Fibroblast of lung (primary cell): ENCODE measurements around the gene LCLAT1. TPM values are rescaled to one million over a fixed set of nuclear protein-coding genes. Genes with fewer than 3 reads are reported as not detected.

Source experiments
- DNase-seq, 2 donors: peaks; one replicate each; pipeline versions ENCODE4 v3.0.0 to v3.0.0-alpha.2; 2010; ENCODE audit warnings: low read depth in 2 of 2
- H2AFZ ChIP-seq: 2 replicates; pipeline ENCODE4 v1.5.1; 2012; ENCODE audit warnings: low read length, control low read depth, inconsistent platforms
- H3K27ac ChIP-seq: 2 replicates; pipeline ENCODE4 v1.5.1; 2011; ENCODE audit warnings: low read length, control low read depth; ENCODE audit not compliant: insufficient read depth
- H3K27me3 ChIP-seq: 2 replicates; pipeline ENCODE4 v1.5.1; 2011; ENCODE audit warnings: mild to moderate bottlenecking, low read length; ENCODE audit not compliant: control insufficient read depth, insufficient read depth
- H3K36me3 ChIP-seq: 2 replicates; pipeline ENCODE4 v1.5.1; 2011; ENCODE audit warnings: low read length; ENCODE audit not compliant: control insufficient read depth, insufficient read depth
- H3K4me1 ChIP-seq: 2 replicates; pipeline ENCODE4 v1.5.1; 2011; ENCODE audit warnings: low read length; ENCODE audit not compliant: control insufficient read depth, insufficient read depth; ENCODE audit errors: extremely low read depth
- H3K4me2 ChIP-seq: 2 replicates; pipeline ENCODE4 v1.5.1; 2011; ENCODE audit warnings: low read length, control low read depth; ENCODE audit not compliant: insufficient read depth; ENCODE audit errors: extremely low read depth
- H3K4me3 ChIP-seq, 4 experiments: fragments of 200-600 bp in 1 of 4; sonication (generic) in 1 of 4; replicated peaks in 1 of 4; 2 replicates each; pipeline ENCODE4 v1.5.1; 2011 to 2016; ENCODE audit warnings: low read length in 4 of 4, low read depth in 3 of 4, mild to moderate bottlenecking in 3 of 4, control low read depth in 2 of 4, inconsistent platforms in 1 of 4, mixed read lengths in 1 of 4; ENCODE audit not compliant: insufficient read depth in 1 of 4; ENCODE audit errors: control extremely low read depth in 1 of 4
- H3K79me2 ChIP-seq: 2 replicates; pipeline ENCODE4 v1.5.1; 2012; ENCODE audit warnings: mild to moderate bottlenecking, low read length, inconsistent platforms; ENCODE audit not compliant: control insufficient read depth, insufficient read depth
- H3K9ac ChIP-seq: 2 replicates; pipeline ENCODE4 v1.5.1; 2011; ENCODE audit warnings: mild to moderate bottlenecking, low read length, control low read depth; ENCODE audit not compliant: insufficient read depth
- H3K9me3 ChIP-seq: 2 replicates; pipeline ENCODE4 v1.5.1; 2012; ENCODE audit warnings: low read depth, low read length; ENCODE audit not compliant: control insufficient read depth, insufficient read depth
- H4K20me1 ChIP-seq: 2 replicates; pipeline ENCODE4 v1.5.1; 2011; ENCODE audit warnings: low read length; ENCODE audit not compliant: control insufficient read depth, insufficient read depth; ENCODE audit errors: extremely low read depth
- EZH2 ChIP-seq: IDR thresholded peaks from 2 replicates; pipeline ENCODE4 v1.5.1; 2012; ENCODE audit warnings: low read length, control low read depth, mild to moderate bottlenecking; ENCODE audit errors: missing control alignments
- polyA plus RNA-seq, 2 donors: library from polyadenylated mRNA; depleted of rRNA in 1 of 2; stranded (reverse) in 1 of 2; unstranded in 1 of 2; fragments of >200 nt; gene quantifications; 2 replicates each; pipeline ENCODE4 v1.2.1, GENCODE V29; 2011 to 2012; ENCODE audit warnings: missing spikeins in 1 of 2
- total RNA-seq: library from RNA; depleted of rRNA; stranded (reverse); fragments of >200 nt; gene quantifications from 2 replicates; pipeline ENCODE4 v1.2.1, GENCODE V29; 2014
- TF ChIP-seq, protein P1 (sequence below), 2 donors: IDR thresholded peaks in 1 of 2; conservative IDR thresholded peaks in 1 of 2; 1 replicate in 1 of 2; 2 replicates in 1 of 2; pipeline ENCODE4 v1.5.1; 2011 to 2012; ENCODE audit warnings: low read length in 2 of 2, control low read depth in 1 of 2, inconsistent platforms in 1 of 2, low read depth in 1 of 2, mild to moderate bottlenecking in 1 of 2

Gene LCLAT1
- total and polyA plus RNA-seq, 2 donors (not counting 1 experiment from before 2014, with no cell fraction given) = 43.3 to 45.9 TPM

DNA sequence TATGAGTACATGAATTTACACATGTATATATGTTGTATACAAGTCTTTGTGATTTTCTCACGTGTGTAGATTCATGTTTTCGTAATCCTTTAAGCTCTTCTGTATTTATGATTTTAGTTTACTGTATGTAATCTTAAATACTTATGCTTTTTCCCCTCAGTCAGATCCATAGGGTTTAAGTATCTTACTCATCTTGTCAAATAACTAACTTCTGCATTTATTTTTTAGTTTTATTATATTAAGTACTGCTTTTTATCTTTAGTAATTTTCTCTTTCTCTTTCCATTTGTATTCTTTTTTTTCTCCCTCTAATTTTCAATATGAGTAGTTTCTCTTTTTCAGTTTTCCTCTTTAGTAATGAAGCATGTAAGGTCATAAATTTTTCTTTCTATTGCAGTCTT, 179.4 kb downstream of the LCLAT1 start:
- Histone ChIP-seq H3K4me1 (peaks cover 3% of the 10 kb centered on the region), H3K27ac (no peak overlapping the region), H4K20me1 (no peaks in the 10 kb centered on the region), H3K4me3 (no peak overlapping the region), H3K9me3 (no peaks in the 10 kb centered on the region), H3K79me2 (no peaks in the 10 kb centered on the region), H3K4me2 (no peak overlapping the region), H3K36me3 (no peaks in the 10 kb centered on the region), H3K27me3 (no peaks in the 10 kb centered on the region), H3K9ac (no peak overlapping the region), H2AFZ (no peak overlapping the region)
- no peak for TF ChIP-seq EZH2
- TF ChIP-seq, protein P1, sequence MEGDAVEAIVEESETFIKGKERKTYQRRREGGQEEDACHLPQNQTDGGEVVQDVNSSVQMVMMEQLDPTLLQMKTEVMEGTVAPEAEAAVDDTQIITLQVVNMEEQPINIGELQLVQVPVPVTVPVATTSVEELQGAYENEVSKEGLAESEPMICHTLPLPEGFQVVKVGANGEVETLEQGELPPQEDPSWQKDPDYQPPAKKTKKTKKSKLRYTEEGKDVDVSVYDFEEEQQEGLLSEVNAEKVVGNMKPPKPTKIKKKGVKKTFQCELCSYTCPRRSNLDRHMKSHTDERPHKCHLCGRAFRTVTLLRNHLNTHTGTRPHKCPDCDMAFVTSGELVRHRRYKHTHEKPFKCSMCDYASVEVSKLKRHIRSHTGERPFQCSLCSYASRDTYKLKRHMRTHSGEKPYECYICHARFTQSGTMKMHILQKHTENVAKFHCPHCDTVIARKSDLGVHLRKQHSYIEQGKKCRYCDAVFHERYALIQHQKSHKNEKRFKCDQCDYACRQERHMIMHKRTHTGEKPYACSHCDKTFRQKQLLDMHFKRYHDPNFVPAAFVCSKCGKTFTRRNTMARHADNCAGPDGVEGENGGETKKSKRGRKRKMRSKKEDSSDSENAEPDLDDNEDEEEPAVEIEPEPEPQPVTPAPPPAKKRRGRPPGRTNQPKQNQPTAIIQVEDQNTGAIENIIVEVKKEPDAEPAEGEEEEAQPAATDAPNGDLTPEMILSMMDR (conservative IDR thresholded peaks at IDR 0.05 in 1 of 2, IDR thresholded peaks at IDR 0.05 in 1 of 2; ENCODE audit: low read depth in 1 of 2, low read length in 2 of 2) = no peak
- DNase-seq = no peak

DNA sequence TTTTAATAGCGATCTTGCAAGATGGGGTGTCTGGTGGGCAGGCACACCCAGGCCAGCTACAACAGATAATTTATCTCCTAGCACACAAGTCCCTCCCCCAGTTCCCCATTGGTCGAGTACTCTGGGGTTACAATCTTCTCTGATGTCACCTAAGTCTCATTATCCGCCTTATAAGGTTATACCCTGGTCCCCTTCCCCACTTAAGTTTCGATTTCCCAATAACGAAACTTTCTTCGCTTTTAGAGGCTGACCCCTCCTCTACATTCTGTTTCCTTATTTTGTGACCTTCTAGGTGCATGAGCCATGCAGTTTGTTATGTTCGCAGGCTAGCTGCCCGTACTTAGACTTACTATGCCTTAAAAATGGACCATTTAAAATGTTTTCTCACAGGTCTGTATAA, 180.1 kb downstream of the LCLAT1 start:
- no peak for TF ChIP-seq EZH2
- TF ChIP-seq, protein P1 (conservative IDR thresholded peaks at IDR 0.05 in 1 of 2, IDR thresholded peaks at IDR 0.05 in 1 of 2; ENCODE audit: low read depth in 1 of 2, low read length in 2 of 2) = no peak
- H3K79me2 ChIP-seq = no peaks in the 10 kb centered on the region
- H3K9me3 ChIP-seq = no peaks in the 10 kb centered on the region
- H3K27ac ChIP-seq = no peak overlapping the region
- no peaks in the 10 kb centered on the region for H4K20me1 ChIP-seq
- H3K4me3 ChIP-seq = no peak overlapping the region
- DNase-seq = no peak
- H3K4me2 ChIP-seq = no peak overlapping the region
- peaks cover 3% of the 10 kb centered on the region for H3K4me1 ChIP-seq
- no peaks in the 10 kb centered on the region for H3K36me3 ChIP-seq
- no peaks in the 10 kb centered on the region for H3K27me3 ChIP-seq
- no peak overlapping the region for H2AFZ ChIP-seq
- H3K9ac ChIP-seq = no peak overlapping the region

DNA sequence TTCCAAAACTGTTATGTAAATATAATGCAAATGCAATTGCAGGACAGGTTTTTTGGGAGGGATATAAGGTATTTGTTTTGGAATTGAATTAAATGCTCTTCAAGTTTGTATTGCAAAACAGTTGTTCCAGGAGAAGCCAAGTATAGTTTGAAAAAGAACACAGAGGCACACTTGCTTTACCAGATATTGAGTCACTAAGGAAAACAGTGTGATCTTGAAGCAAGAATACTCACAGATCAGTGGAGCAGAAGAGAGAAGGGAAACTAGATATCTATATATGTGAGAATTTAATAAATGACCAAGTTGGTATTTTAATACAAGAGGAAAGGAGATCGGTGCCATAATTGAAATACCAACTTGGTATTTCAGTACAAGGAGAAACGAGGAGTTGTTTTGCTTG, 181.3 kb downstream of the LCLAT1 start:
- DNase-seq = peak; percentile 31
- TF ChIP-seq, protein P1 (conservative IDR thresholded peaks at IDR 0.05 in 1 of 2, IDR thresholded peaks at IDR 0.05 in 1 of 2; ENCODE audit: low read depth in 1 of 2, low read length in 2 of 2) = no peak
- TF ChIP-seq EZH2 = no peak
- no peak overlapping the region for H3K4me3 ChIP-seq
- H2AFZ ChIP-seq = no peak overlapping the region
- no peaks in the 10 kb centered on the region for H3K9me3 ChIP-seq
- H3K36me3 ChIP-seq = no peaks in the 10 kb centered on the region
- H3K9ac ChIP-seq = no peak overlapping the region
- H3K4me1 ChIP-seq = peaks cover 3% of the 10 kb centered on the region
- H3K27me3 ChIP-seq = no peaks in the 10 kb centered on the region
- no peaks in the 10 kb centered on the region for H4K20me1 ChIP-seq
- H3K4me2 ChIP-seq = no peak overlapping the region
- H3K79me2 ChIP-seq = no peaks in the 10 kb centered on the region
- no peak overlapping the region for H3K27ac ChIP-seq
